Neural crest cell (in vitro differentiated cells): ENCODE data around the gene DUSP3. TPM values are rescaled to one million over a fixed set of nuclear protein-coding genes. Genes with fewer than 3 reads are reported as not detected.

Experiments used
- DNase-seq: peaks from one replicate; pipeline ENCODE4 v3.0.0; 2021; ENCODE audit warnings: low read depth, mixed read lengths, low spot score
- H3K27ac Mint-ChIP-seq: one replicate; pipeline ENCODE4 v1.8.0; 2021; ENCODE audit warnings: mild to moderate bottlenecking, mixed read lengths; ENCODE audit not compliant: unreplicated experiment
- H3K27me3 Mint-ChIP-seq: 2 replicates; pipeline ENCODE4 v1.8.0; 2021; ENCODE audit warnings: low read depth, mild to moderate bottlenecking, mixed read lengths
- H3K36me3 Mint-ChIP-seq: 2 replicates; pipeline ENCODE4 v1.8.0; 2021; ENCODE audit warnings: low read depth, mild to moderate bottlenecking, mixed read lengths
- H3K4me1 Mint-ChIP-seq: 2 replicates; pipeline ENCODE4 v1.8.0; 2021; ENCODE audit warnings: mixed read lengths
- H3K4me3 Mint-ChIP-seq: one replicate; pipeline ENCODE4 v1.8.0; 2021; ENCODE audit warnings: mild to moderate bottlenecking, mixed read lengths
- H3K9me3 Mint-ChIP-seq: 2 replicates; pipeline ENCODE4 v1.8.0; 2021; ENCODE audit warnings: mixed read lengths
- total RNA-seq: library from RNA; stranded (reverse); gene quantifications from 2 replicates; pipeline ENCODE4 v1.2.1, GENCODE V29; 2021
- TF ChIP-seq, protein P1 (sequence below): fragments of 200-600 bp; sonication (generic); conservative IDR thresholded peaks from 2 replicates; pipeline ENCODE4 v1.5.0; 2021; ENCODE audit warnings: antibody characterized with exemption, mild to moderate bottlenecking

The DUSP3 gene
- total RNA-seq, 1 donor from 2014 or later, result 33.3 TPM

DNA sequence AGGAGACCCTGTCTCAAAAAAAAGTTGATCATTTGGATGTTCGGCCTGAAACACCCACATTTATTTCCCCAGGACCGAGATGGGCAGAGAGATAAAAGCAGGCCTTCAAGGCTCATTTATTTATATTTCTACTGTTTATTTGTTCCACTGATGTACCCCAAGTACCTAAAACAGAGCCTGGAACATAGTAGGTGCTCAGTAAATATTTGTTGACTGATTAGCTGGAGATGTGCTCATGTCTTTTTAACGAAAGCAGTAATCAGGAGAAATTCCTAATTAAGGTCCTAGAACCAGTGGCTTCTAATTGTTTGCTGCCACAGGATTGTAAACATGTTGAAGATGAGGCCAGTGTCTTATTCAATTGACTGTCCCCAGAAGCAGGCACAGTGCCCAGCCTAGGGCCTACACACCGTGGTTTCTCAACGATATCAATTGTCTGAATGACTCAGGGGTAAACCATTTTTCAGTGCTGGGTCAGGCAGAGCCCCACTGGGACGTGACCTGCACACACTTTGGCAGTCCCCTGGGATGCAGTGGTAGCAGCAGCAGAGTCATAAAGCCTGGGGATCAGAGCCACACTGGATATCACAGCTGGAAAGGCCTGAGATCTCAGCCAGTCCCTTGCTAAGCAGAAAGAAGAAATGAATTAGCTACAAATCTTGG is 54.9 kb downstream of the DUSP3 start:
- TF ChIP-seq, protein P1, sequence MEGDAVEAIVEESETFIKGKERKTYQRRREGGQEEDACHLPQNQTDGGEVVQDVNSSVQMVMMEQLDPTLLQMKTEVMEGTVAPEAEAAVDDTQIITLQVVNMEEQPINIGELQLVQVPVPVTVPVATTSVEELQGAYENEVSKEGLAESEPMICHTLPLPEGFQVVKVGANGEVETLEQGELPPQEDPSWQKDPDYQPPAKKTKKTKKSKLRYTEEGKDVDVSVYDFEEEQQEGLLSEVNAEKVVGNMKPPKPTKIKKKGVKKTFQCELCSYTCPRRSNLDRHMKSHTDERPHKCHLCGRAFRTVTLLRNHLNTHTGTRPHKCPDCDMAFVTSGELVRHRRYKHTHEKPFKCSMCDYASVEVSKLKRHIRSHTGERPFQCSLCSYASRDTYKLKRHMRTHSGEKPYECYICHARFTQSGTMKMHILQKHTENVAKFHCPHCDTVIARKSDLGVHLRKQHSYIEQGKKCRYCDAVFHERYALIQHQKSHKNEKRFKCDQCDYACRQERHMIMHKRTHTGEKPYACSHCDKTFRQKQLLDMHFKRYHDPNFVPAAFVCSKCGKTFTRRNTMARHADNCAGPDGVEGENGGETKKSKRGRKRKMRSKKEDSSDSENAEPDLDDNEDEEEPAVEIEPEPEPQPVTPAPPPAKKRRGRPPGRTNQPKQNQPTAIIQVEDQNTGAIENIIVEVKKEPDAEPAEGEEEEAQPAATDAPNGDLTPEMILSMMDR, result no peak
- DNase-seq, result no peak
- no peaks in the 10 kb centered on the region for H3K36me3 Mint-ChIP-seq
- H3K27me3 Mint-ChIP-seq, result no peaks in the 10 kb centered on the region
- H3K9me3 Mint-ChIP-seq, result no peaks in the 10 kb centered on the region
- peaks cover 36% of the 10 kb centered on the region for H3K4me1 Mint-ChIP-seq
- no peak overlapping the region for H3K27ac Mint-ChIP-seq
- no peak overlapping the region for H3K4me3 Mint-ChIP-seq

- TF ChIP-seq, protein P1, result no peak
- H3K27ac Mint-ChIP-seq, result no peak overlapping the region
- H3K27me3 Mint-ChIP-seq, result no peaks in the 10 kb centered on the region
- peaks cover 43% of the 10 kb centered on the region for H3K4me1 Mint-ChIP-seq
- H3K4me3 Mint-ChIP-seq, result peak overlapping the region; percentile 11
- no peaks in the 10 kb centered on the region for H3K36me3 Mint-ChIP-seq
- no peak for DNase-seq
- no peaks in the 10 kb centered on the region for H3K9me3 Mint-ChIP-seq
Measured at GRCh38 chr17:43722870-43723665, 55.7 kb downstream of the DUSP3 start.

DNA sequence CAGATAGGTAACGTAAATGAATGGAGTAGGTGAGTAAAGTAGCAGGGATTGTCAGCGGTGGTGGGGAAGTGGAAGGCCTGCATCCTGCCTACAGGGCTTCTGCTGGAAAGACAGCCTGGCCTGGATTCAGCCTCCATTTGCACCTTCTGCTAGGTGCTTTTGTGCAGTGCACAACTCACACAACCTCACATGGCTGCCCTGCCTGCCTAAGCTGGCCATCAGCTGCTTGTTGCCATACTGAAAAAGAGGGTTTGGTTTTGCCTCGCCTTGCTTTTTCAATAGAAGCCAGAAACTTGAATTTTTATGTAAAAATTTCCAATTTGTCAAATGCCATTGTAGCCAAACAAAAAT is 56.5 kb downstream of the DUSP3 start:
- TF ChIP-seq, protein P1, result no peak
- Mint-ChIP-seq H3K4me3 (peak overlapping the region; percentile 86), H3K36me3 (no peaks in the 10 kb centered on the region), H3K27me3 (no peaks in the 10 kb centered on the region), H3K27ac (no peak overlapping the region), H3K4me1 (peaks cover 46% of the 10 kb centered on the region), H3K9me3 (no peaks in the 10 kb centered on the region)
- no peak for DNase-seq

DNA sequence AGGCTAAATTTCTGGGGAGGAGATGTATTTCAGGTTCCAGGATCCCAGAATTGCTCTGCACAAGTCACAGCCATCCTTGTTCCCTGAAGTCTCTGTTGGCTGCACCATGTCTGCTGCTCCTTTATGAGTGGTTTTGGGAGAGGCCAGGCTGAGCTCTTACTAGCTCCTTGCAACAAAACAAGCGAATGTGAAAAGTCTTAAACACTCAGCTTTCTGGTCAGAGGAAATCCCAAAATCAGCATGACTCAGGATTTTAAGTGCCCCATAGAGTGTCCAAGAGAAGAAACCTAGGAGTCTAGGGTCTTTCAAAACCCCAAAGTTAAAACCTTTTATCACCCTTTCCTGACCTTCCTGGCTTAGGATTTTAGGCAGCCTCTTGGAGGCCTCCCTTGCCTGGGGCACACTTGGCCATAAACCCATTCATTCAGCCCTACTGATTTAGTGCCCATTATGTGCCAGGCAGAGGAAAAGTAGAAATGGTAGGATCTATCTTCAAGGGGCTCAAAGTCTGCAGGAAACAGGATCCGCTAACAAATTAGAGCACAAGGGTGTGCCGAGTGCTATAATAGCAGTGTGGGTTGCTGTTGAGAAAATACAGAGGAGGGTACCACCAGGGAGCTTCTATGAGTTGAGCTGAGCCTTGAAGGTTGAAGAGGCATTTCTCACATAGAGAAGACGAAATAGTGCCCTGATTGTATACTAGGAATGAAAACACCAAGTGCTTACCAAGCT is 57.1 kb downstream of the DUSP3 start:
- Mint-ChIP-seq H3K27ac (no peak overlapping the region), H3K36me3 (no peaks in the 10 kb centered on the region), H3K4me3 (peak overlapping the region; percentile 86), H3K27me3 (no peaks in the 10 kb centered on the region), H3K9me3 (no peaks in the 10 kb centered on the region), H3K4me1 (peaks cover 46% of the 10 kb centered on the region)
- DNase-seq, result no peak
- TF ChIP-seq, protein P1, result no peak

- Mint-ChIP-seq H3K4me3 (peak overlapping the region; percentile 86), H3K9me3 (no peaks in the 10 kb centered on the region), H3K27ac (peak overlapping the region; percentile 100), H3K27me3 (peaks cover 3% of the 10 kb centered on the region), H3K36me3 (no peaks in the 10 kb centered on the region), H3K4me1 (peaks cover 46% of the 10 kb centered on the region)
- TF ChIP-seq, protein P1, result no peak
- peak; percentile 60 for DNase-seq
Measured at GRCh38 chr17:43720311-43721060, 58.3 kb downstream of the DUSP3 start.
